Coronary artery (tissue), 2 donors: ENCODE results near the gene BCAR3.
A peak's percentile ranks its signal among the peaks of the same experiment; 100 is the strongest.

Source experiments
- DNase-seq: peaks from one replicate; pipeline ENCODE4 v3.0.0-alpha.2; 2017; ENCODE audit warnings: low spot score
- H3K27ac ChIP-seq, 2 donors: fragments of 200-600 bp; sonication (generic); one replicate each; pipeline ENCODE4 v1.5.1; 2016 to 2019
- H3K4me3 ChIP-seq: fragments of 200-600 bp; sonication (generic); 2 replicates; pipeline ENCODE4 v1.5.1; 2016; ENCODE audit warnings: mild to moderate bottlenecking, moderate library complexity
- TF ChIP-seq, protein P1 (sequence below): fragments of 200-600 bp; sonication (generic); IDR thresholded peaks from one replicate; pipeline ENCODE4 v1.5.1; 2019; ENCODE audit warnings: antibody characterized with exemption

BCAR3 gene

GRCh38 chr1:93670141-93670540 is 11.5 kb downstream of the BCAR3 start:
- peak overlapping the region in 1 of 2 donors; percentile 17 for H3K27ac ChIP-seq
- TF ChIP-seq, protein P1, sequence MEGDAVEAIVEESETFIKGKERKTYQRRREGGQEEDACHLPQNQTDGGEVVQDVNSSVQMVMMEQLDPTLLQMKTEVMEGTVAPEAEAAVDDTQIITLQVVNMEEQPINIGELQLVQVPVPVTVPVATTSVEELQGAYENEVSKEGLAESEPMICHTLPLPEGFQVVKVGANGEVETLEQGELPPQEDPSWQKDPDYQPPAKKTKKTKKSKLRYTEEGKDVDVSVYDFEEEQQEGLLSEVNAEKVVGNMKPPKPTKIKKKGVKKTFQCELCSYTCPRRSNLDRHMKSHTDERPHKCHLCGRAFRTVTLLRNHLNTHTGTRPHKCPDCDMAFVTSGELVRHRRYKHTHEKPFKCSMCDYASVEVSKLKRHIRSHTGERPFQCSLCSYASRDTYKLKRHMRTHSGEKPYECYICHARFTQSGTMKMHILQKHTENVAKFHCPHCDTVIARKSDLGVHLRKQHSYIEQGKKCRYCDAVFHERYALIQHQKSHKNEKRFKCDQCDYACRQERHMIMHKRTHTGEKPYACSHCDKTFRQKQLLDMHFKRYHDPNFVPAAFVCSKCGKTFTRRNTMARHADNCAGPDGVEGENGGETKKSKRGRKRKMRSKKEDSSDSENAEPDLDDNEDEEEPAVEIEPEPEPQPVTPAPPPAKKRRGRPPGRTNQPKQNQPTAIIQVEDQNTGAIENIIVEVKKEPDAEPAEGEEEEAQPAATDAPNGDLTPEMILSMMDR, result no peak
- no peak for DNase-seq
- H3K4me3 ChIP-seq, result no peak overlapping the region

GRCh38 chr1:93669369-93669768 is 12.3 kb downstream of the BCAR3 start:
- no peak overlapping the region for H3K27ac ChIP-seq
- no peak overlapping the region for H3K4me3 ChIP-seq
- TF ChIP-seq, protein P1, result no peak
- DNase-seq, result no peak

DNA sequence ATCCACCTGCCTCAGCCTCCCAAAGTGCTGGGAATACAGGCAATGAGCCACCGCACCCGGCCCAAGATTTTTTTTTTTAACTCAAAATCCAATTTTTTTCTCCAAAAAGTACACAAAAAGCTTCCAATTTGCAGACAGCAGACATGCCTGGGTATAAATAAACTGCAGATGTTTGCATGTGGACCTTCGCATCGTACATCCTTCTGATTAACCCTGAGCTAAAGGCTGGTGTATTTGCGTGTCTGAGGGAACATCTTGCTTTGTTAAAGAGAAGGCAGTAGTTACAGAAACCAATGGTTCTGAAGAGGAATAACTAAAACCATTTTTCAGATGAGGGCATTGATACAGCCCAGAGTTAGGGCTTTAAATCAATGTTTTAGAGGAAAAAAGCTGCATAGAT is 12.7 kb downstream of the BCAR3 start:
- Histone ChIP-seq H3K27ac (no peak overlapping the region), H3K4me3 (no peak overlapping the region)
- TF ChIP-seq, protein P1, result no peak
- no peak for DNase-seq

GRCh38 chr1:93668121-93668520 is 13.5 kb downstream of the BCAR3 start:
- H3K27ac ChIP-seq, result no peak overlapping the region

GRCh38 chr1:93667642-93668041 is 14.0 kb downstream of the BCAR3 start:
- Histone ChIP-seq H3K4me3 (no peak overlapping the region), H3K27ac (no peak overlapping the region)
- TF ChIP-seq, protein P1, result no peak
- no peak for DNase-seq

More at GRCh38 chr1:93668121-93668520, 13.5 kb downstream of the BCAR3 start:
- no peak overlapping the region for H3K4me3 ChIP-seq
- DNase-seq, result no peak
- TF ChIP-seq, protein P1, result no peak

DNA sequence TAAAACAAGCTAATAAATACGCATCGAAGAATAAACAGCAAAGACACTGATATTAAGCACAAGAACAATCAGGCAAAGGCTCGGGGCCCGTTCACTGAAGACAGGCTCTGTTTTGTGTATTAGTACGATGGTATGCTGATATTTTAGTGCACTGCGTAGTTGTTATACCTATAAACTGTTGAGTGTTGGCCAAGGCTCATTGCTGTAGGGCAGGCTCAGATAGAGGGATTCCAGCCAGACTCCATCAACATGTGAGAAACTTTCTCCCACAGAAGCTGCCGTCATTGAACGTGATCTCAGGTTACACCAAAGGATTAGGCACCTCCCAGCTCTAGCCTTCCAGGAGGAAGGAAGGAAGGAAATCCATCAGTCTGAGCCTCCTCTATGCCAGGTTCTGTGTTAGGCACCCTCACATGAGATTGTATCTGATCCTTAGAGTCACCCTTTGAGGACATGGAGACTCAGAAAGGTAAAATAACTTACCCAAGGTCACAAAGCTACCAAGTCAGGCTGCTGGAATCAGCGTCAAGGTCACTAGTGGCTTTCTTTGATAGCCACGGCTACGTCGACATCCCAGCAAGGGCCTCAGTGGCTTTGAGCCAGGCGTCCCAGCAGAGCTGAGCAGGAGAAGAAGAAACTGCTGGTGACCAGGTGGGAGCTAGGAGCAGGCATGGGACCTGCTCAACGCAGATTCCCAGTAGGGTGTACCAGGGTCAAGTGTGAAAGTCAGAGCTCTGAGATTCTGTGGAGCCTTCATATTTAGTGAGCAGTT is 14.8 kb downstream of the BCAR3 start:
- H3K4me3 ChIP-seq, result no peak overlapping the region
- peak overlapping the region in 1 of 2 donors; percentile 1 for H3K27ac ChIP-seq
- DNase-seq, result no peak
- TF ChIP-seq, protein P1, result no peak

DNA sequence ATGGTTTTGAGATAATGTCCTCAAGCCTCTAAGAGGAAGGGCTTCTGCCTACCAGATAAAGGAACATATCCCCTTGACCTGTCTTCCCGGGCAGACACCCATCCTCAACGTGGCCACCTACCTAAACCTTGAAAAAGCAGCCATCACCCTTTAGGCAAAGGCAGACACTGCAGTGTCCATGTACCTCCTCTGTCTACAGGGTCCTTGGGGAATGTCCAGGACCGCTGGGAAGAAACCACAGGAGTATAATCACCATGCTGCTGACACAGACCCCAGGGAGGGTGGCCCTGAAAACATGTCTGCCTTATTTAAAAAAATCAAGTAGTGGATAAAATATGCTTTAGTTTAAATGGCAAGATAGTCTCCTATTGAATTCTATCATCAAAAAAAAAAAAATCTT is 16.6 kb downstream of the BCAR3 start:
- peak overlapping the region; percentile 56 to 78 for H3K27ac ChIP-seq
- no peak for DNase-seq
- TF ChIP-seq, protein P1, result no peak

More for the DNA sequence above, 16.6 kb downstream of the BCAR3 start:
- H3K4me3 ChIP-seq, result peak overlapping the region; percentile 29
